ENCODE results near the gene SAXO2. TPM values are rescaled to one million over a fixed set of nuclear protein-coding genes. Genes with fewer than 3 reads are reported as not detected.
"Not testable (repeated sequence)": the region's sequence is repeated elsewhere in the genome, so short reads cannot be mapped to it uniquely, and the experiment has no call there.

The SAXO2 gene
- total RNA-seq: 10 to 100 TPM; 11.1 to 14.9 TPM
- 0.53 TPM for polyA plus RNA-seq (2013, experiment 1 of 2)
- polyA plus RNA-seq (2013, experiment 2 of 2): 12.4 TPM
- total RNA-seq: 0 to 15.0 (median 0.58) reads per million in 172 experiments

GRCh38 chr15:82262422-82263026 lies at the start of gene SAXO2, which contains the start of gene EFL1:
Gene SAXO2 (plus strand): TSS chr15:82262818. CDS start chr15:82262880, 62 bp downstream.
Gene EFL1 (minus strand): TSS chr15:82262734. CDS start chr15:82261778, 956 bp downstream.
- no peak for TF ChIP-seq CTCF (IDR thresholded peaks at IDR 0.05)
- H3K4me1 ChIP-seq (ENCODE audit: insufficient read depth, low read length): peaks cover 12% of the 10 kb centered on the region
- H3K27me3 Mint-ChIP-seq: no peaks in the 10 kb centered on the region
- H3K36me3 ChIP-seq (ENCODE audit: insufficient read depth, low read length): peaks cover 12% of the 10 kb centered on the region
- peak; percentile 72 to 94 (median 86) for DNase-seq
- ATAC-seq (ENCODE audit: poor library complexity): peak; percentile 95
- peaks cover 38% of the 10 kb centered on the region for H3K4me1 Mint-ChIP-seq (ENCODE audit: low read depth)
- no peaks in the 10 kb centered on the region for H3K27me3 ChIP-seq (ENCODE audit: control insufficient read depth in 1 of 2, insufficient read depth in 2 of 2, low read length in 2 of 2)
- peak within 1 kb of the TSS; percentile 79 for H3K27ac Mint-ChIP-seq
- H3K4me3 ChIP-seq (ENCODE audit: low read length): peak within 1 kb of the TSS; percentile 72
- peaks cover 27% of the 10 kb centered on the region for H3K36me3 Mint-ChIP-seq (ENCODE audit: low read depth)
- H3K4me3 Mint-ChIP-seq: peak within 1 kb of the TSS; percentile 95
- POLR2A ChIA-PET: interaction anchor here (1.2 kb wide), 2 partner anchors 36 to 278 kb away, joined by 3 to 4 read pairs; partner anchors contain the start of gene RPS17
- peak within 1 kb of the TSS in 1 of 2 donors; percentile 31 for H3K27ac ChIP-seq (ENCODE audit: low read depth in 1 of 2, low read length in 2 of 2)
- intact Hi-C loops (cut with DNase I, micrococcal nuclease): no loop called here
- H3K9me3 Mint-ChIP-seq: no peaks in the 10 kb centered on the region
- CTCF ChIA-PET: interaction anchor here (1.4 kb wide), 1 partner anchor 278 kb away, joined by 5 read pairs; the partner anchor contains the start of gene RPS17
- no peaks in the 10 kb centered on the region for H3K9me3 ChIP-seq (ENCODE audit: control insufficient read depth in 1 of 2, insufficient read depth in 1 of 2, low read length in 2 of 2)

GRCh38 chr15:82216092-82216491 lies 46.5 kb upstream of the SAXO2 start:
- H3K27ac Mint-ChIP-seq; H3K9me3 ChIP-seq (ENCODE audit: control insufficient read depth in 1 of 2, insufficient read depth in 1 of 2, low read length in 2 of 2); DNase-seq; H3K9me3 Mint-ChIP-seq; H3K4me3 ChIP-seq (ENCODE audit: low read length); intact Hi-C loops (cut with DNase I, micrococcal nuclease); H3K4me1 ChIP-seq (ENCODE audit: insufficient read depth, low read length); POLR2A ChIA-PET; CTCF ChIA-PET; H3K27ac ChIP-seq (ENCODE audit: low read depth in 1 of 2, low read length in 2 of 2); H3K4me1 Mint-ChIP-seq (ENCODE audit: low read depth); H3K27me3 ChIP-seq (ENCODE audit: control insufficient read depth in 1 of 2, insufficient read depth in 2 of 2, low read length in 2 of 2); H3K4me3 Mint-ChIP-seq; H3K27me3 Mint-ChIP-seq; ATAC-seq (ENCODE audit: poor library complexity): not testable (repeated sequence)
- H3K36me3 Mint-ChIP-seq (ENCODE audit: low read depth): peaks cover 90% of the 10 kb centered on the region
- H3K36me3 ChIP-seq (ENCODE audit: insufficient read depth, low read length): peaks cover 18% of the 10 kb centered on the region

- H3K36me3 Mint-ChIP-seq (ENCODE audit: low read depth): peaks cover 71% of the 10 kb centered on the region
- CTCF ChIA-PET; H3K4me1 ChIP-seq (ENCODE audit: insufficient read depth, low read length); H3K27ac ChIP-seq (ENCODE audit: low read depth in 1 of 2, low read length in 2 of 2); H3K4me1 Mint-ChIP-seq (ENCODE audit: low read depth); H3K9me3 Mint-ChIP-seq; POLR2A ChIA-PET; H3K4me3 Mint-ChIP-seq; intact Hi-C loops (cut with DNase I, micrococcal nuclease); H3K27me3 ChIP-seq (ENCODE audit: control insufficient read depth in 1 of 2, insufficient read depth in 2 of 2, low read length in 2 of 2); H3K27ac Mint-ChIP-seq; H3K27me3 Mint-ChIP-seq; H3K9me3 ChIP-seq (ENCODE audit: control insufficient read depth in 1 of 2, insufficient read depth in 1 of 2, low read length in 2 of 2); H3K4me3 ChIP-seq (ENCODE audit: low read length): not testable (repeated sequence)
- ATAC-seq (ENCODE audit: poor library complexity) (peak; percentile 52), DNase-seq (peak in 8 of 14 experiments; percentile 2 to 48 (median 30))
- peaks cover 14% of the 10 kb centered on the region for H3K36me3 ChIP-seq (ENCODE audit: insufficient read depth, low read length)
These were observed 41.1 kb upstream of the SAXO2 start for GRCh38 chr15:82221535-82221934.

- CTCF ChIA-PET: no interaction called here
- no peak for ATAC-seq (ENCODE audit: poor library complexity)
- H3K27me3 Mint-ChIP-seq: no peaks in the 10 kb centered on the region
These were observed 33.9 kb upstream of the SAXO2 start for GRCh38 chr15:82228750-82229149.

More at GRCh38 chr15:82228750-82229149, 33.9 kb upstream of the SAXO2 start:
- Histone ChIP-seq H3K4me1 (ENCODE audit: insufficient read depth, low read length) (no peaks in the 10 kb centered on the region), H3K27me3 (ENCODE audit: control insufficient read depth in 1 of 2, insufficient read depth in 2 of 2, low read length in 2 of 2) (no peaks in the 10 kb centered on the region), H3K36me3 (ENCODE audit: insufficient read depth, low read length) (peaks cover 15% of the 10 kb centered on the region), H3K9me3 (ENCODE audit: control insufficient read depth in 1 of 2, insufficient read depth in 1 of 2, low read length in 2 of 2) (no peaks in the 10 kb centered on the region), H3K27ac (ENCODE audit: low read depth in 1 of 2, low read length in 2 of 2) (no peak overlapping the region), H3K4me3 (ENCODE audit: low read length) (no peak overlapping the region)
- Mint-ChIP-seq H3K36me3 (ENCODE audit: low read depth) (peaks cover 81% of the 10 kb centered on the region), H3K4me1 (ENCODE audit: low read depth) (no peaks in the 10 kb centered on the region), H3K4me3 (no peak overlapping the region), H3K27ac (no peak overlapping the region), H3K9me3 (no peaks in the 10 kb centered on the region)
- intact Hi-C loops (cut with DNase I, micrococcal nuclease): no loop called here
- no peak for TF ChIP-seq CTCF (IDR thresholded peaks at IDR 0.05)
- no peak for DNase-seq
- POLR2A ChIA-PET: no interaction called here

Data from CD4-positive, alpha-beta T cell (primary cell).